Lung (tissue), 12 donors: Measurements from ENCODE around the gene NXNL2. TPM values are rescaled to one million over a fixed set of nuclear protein-coding genes. Genes with fewer than 3 reads are reported as not detected.
A peak's percentile ranks its signal among the peaks of the same experiment; 100 is the strongest.

Source experiments
- ATAC-seq: fragments of 200-7000 bp; cut with Tn5 transposase; one replicate; pipeline ENCODE4 v1.9.1; 2020; ENCODE audit warnings: moderate number of reproducible peaks; ENCODE audit not compliant: insufficient read depth, low FRiP score
- DNase-seq, 3 donors: peaks; one replicate each; pipeline ENCODE4 v3.0.0-alpha.2; 2013 to 2017
- H3K27ac ChIP-seq, 2 donors: one replicate each; pipeline ENCODE4 v1.5.1; 2013; ENCODE audit warnings: mild to moderate bottlenecking in 2 of 2, moderate library complexity in 2 of 2, control low read depth in 1 of 2, inconsistent platforms in 1 of 2, low read depth in 1 of 2, low read length in 1 of 2
- H3K27me3 ChIP-seq, 3 donors: one replicate each; pipeline ENCODE4 v1.5.1; 2013; ENCODE audit warnings: low read length in 2 of 3; ENCODE audit not compliant: control insufficient read depth in 3 of 3, insufficient read depth in 3 of 3
- H3K36me3 ChIP-seq, 4 donors: one replicate each; pipeline ENCODE4 v1.5.1; 2013; ENCODE audit warnings: low read length in 4 of 4, mild to moderate bottlenecking in 1 of 4, moderate library complexity in 1 of 4; ENCODE audit not compliant: control insufficient read depth in 4 of 4, insufficient read depth in 4 of 4
- H3K4me1 ChIP-seq, 5 donors: one replicate each; pipeline ENCODE4 v1.5.1; 2013; ENCODE audit warnings: low read length in 5 of 5, mild to moderate bottlenecking in 2 of 5, moderate library complexity in 1 of 5; ENCODE audit not compliant: control insufficient read depth in 5 of 5, insufficient read depth in 5 of 5
- H3K4me3 ChIP-seq: one replicate; pipeline ENCODE4 v1.5.1; 2013; ENCODE audit warnings: mild to moderate bottlenecking, control low read depth, moderate library complexity
- H3K9ac ChIP-seq, 2 donors: one replicate each; pipeline ENCODE4 v1.5.1; 2013; ENCODE audit warnings: low read length in 2 of 2, control low read depth in 1 of 2; ENCODE audit not compliant: insufficient read depth in 1 of 2
- H3K9me3 ChIP-seq, 4 donors: one replicate each; pipeline ENCODE4 v1.5.1; 2013; ENCODE audit warnings: low read length in 3 of 4, mild to moderate bottlenecking in 1 of 4, moderate library complexity in 1 of 4; ENCODE audit not compliant: control insufficient read depth in 4 of 4, insufficient read depth in 3 of 4
- WGBS, 2 donors: extraction: QIAGEN DNeasy Blood & Tissue Kit; methylation state at CpG; one replicate each; pipeline ENCODE4 v1.1.7; 2013; 5-methylcytosine and 5-hydroxymethylcytosine counted together
- polyA plus RNA-seq, 2 donors: library from polyadenylated mRNA; stranded (reverse); fragments of 200-250 nt; gene quantifications; one replicate each; pipeline ENCODE4 v1.2.1, GENCODE V29; 2013
- total RNA-seq, 2 donors: library from RNA; depleted of rRNA in 1 of 2; stranded (reverse); fragments of >200 nt in 1 of 2; gene quantifications; one replicate each; pipeline ENCODE4 v1.2.1, GENCODE V29; 2014 to 2021
- TF ChIP-seq, protein P1 (sequence below): IDR thresholded peaks from 2 replicates; pipeline ENCODE4 v1.5.1; 2012; ENCODE audit warnings: mild to moderate bottlenecking; ENCODE audit errors: control extremely low read depth, extremely low read depth
- donor health status: control.
- donor health status: control.
- donor health status: Bipolar disorder and iron deficiency.
- donor health status: healthy.
- donor health status: DM: yes; HTN: yes; CAD: no.

NXNL2 gene
- total and polyA plus RNA-seq, 4 donors: 0.09 to 0.91 (median 0.43) TPM

DNA sequence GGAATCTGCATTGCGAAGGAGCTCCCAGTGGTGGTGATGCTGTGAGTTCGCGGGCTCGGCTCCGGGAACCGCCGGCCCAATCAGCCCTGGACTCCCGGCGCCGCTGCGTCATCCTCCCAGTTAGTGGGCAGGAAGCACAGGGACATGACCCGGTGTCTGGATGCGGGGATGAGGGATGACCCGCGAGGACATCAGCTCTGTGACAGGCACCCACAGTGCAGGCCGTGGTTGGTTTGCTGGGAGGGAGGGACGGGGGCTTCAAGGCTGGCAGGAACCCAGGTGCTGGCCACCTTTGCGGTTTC lies 996 bp downstream of the NXNL2 start:
- peaks cover 0 to 24% (median 3%) of the 10 kb centered on the region in 3 donors for H3K27me3 ChIP-seq
- WGBS, 2 donors: 22 to 25% methylated on average over 18 of the region's 18 CpGs
- no peaks in the 10 kb centered on the region for H3K9me3 ChIP-seq
- no peak for ATAC-seq
- peak in 1 of 3 donors; percentile 32 for DNase-seq
- no peak overlapping the region for H3K9ac ChIP-seq
- TF ChIP-seq, protein P1, sequence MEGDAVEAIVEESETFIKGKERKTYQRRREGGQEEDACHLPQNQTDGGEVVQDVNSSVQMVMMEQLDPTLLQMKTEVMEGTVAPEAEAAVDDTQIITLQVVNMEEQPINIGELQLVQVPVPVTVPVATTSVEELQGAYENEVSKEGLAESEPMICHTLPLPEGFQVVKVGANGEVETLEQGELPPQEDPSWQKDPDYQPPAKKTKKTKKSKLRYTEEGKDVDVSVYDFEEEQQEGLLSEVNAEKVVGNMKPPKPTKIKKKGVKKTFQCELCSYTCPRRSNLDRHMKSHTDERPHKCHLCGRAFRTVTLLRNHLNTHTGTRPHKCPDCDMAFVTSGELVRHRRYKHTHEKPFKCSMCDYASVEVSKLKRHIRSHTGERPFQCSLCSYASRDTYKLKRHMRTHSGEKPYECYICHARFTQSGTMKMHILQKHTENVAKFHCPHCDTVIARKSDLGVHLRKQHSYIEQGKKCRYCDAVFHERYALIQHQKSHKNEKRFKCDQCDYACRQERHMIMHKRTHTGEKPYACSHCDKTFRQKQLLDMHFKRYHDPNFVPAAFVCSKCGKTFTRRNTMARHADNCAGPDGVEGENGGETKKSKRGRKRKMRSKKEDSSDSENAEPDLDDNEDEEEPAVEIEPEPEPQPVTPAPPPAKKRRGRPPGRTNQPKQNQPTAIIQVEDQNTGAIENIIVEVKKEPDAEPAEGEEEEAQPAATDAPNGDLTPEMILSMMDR: no peak
- H3K36me3 ChIP-seq: no peaks in the 10 kb centered on the region
- H3K4me3 ChIP-seq: peak overlapping the region; percentile 2
- peaks cover 0 to 24% (median 7%) of the 10 kb centered on the region in 5 donors for H3K4me1 ChIP-seq
- no peak overlapping the region for H3K27ac ChIP-seq

- H3K4me1 ChIP-seq: peaks cover 0 to 21% (median 7%) of the 10 kb centered on the region in 5 donors
- no peak overlapping the region for H3K27ac ChIP-seq
- TF ChIP-seq, protein P1: no peak
- ATAC-seq (no peak), DNase-seq (peak; percentile 53 to 66 (median 61))
- no peak overlapping the region for H3K4me3 ChIP-seq
- H3K9ac ChIP-seq: no peak overlapping the region
- no peaks in the 10 kb centered on the region for H3K9me3 ChIP-seq
- 71 to 78% methylated on average over 15 of the region's 15 CpGs for WGBS, 2 donors
- H3K36me3 ChIP-seq: no peaks in the 10 kb centered on the region
- H3K27me3 ChIP-seq: peaks cover 0 to 19% (median 3%) of the 10 kb centered on the region in 3 donors
Observed at GRCh38 chr9:88536951-88537760, 2.2 kb downstream of the NXNL2 start.

DNA sequence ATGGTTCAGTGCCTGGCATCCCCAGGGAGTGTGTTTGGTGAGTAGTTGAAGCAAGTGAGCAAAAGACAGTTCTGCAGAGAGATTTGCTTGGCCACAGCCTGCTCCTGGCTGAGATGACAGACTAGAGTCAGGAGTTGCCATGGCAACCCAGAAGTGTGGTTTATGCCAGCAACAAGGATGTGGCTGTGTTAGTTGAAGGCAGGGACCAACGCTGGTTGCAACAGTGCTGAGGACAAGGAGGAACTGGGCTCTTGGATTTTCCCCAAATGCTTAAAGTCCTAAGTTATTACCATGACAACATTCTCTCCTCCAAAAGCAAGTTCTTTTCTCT lies 2.7 kb downstream of the NXNL2 start:
- H3K9me3 ChIP-seq: no peaks in the 10 kb centered on the region
- H3K4me1 ChIP-seq: peaks cover 0 to 20% (median 7%) of the 10 kb centered on the region in 5 donors
- DNase-seq (peak; percentile 91 to 96 (median 94)), ATAC-seq (no peak)
- TF ChIP-seq, protein P1: no peak
- no peak overlapping the region for H3K4me3 ChIP-seq
- WGBS, 2 donors: 10 to 14% methylated on average over 1 of the region's 1 CpG
- no peak overlapping the region for H3K27ac ChIP-seq
- H3K36me3 ChIP-seq: no peaks in the 10 kb centered on the region
- peaks cover 0 to 17% (median 3%) of the 10 kb centered on the region in 3 donors for H3K27me3 ChIP-seq
- no peak overlapping the region for H3K9ac ChIP-seq
